K562 (cell line): ENCODE data around the gene SPRR1A. TPM values are rescaled to one million over a fixed set of nuclear protein-coding genes. Genes with fewer than 3 reads are reported as not detected.

ENCODE experiments used
- ATAC-seq: fragments of 200-7000 bp; cut with Tn5 transposase; 3 replicates; pipeline ENCODE4 v1.9.1; 2020; ENCODE audit warnings: moderate library complexity
- BruUV-seq: library from RNA; stranded (reverse); fragments of 400-500 nt; replicated peaks from 2 replicates; lab custom pipeline; 2021; lab: Mats Ljungman, UMichigan
- CTCF ChIA-PET: fragments of 300-600 bp; formaldehyde crosslinking; extraction: SDS; loops from one replicate; lab custom pipeline; 2021; ENCODE audit warnings: low intra/inter-chr PET ratio; lab: Yijun Ruan, JAX
- POLR2A ChIA-PET: fragments of 300-600, 350-650 bp; sonication (Branson Sonifier 250); formaldehyde crosslinking; extraction: SDS; loops from one replicate; lab custom pipeline; 2021; ENCODE audit warnings: antibody characterized with exemption, inconsistent platforms; lab: Yijun Ruan, JAX
- DNase-seq, 4 experiments: peaks; one replicate each; pipeline versions ENCODE4 v3.0.0 to v3.0.0-alpha.2; 2011 to 2018; ENCODE audit warnings: low spot score in 3 of 4, mixed read lengths in 3 of 4; ENCODE audit errors: extremely low read depth in 1 of 4
- FAIRE-seq: peaks from 2 replicates; lab custom pipeline; 2011; peaks lifted over from hg19 to GRCh38; lab: Jason Lieb, UNC
- H2AFZ ChIP-seq: 2 replicates; pipeline ENCODE4 v1.6.0; 2011; ENCODE audit warnings: low read depth, low read length, control low read depth, inconsistent platforms
- H3K27ac ChIP-seq: fragments of 200-600 bp; 3 replicates; pipeline ENCODE4 v1.8.0; 2011; ENCODE audit warnings: low read depth, mild to moderate bottlenecking, control low read depth, inconsistent platforms, low read length, moderate library complexity, mixed read lengths; ENCODE audit errors: extremely low read depth
- H3K27me3 ChIP-seq, 2 experiments: fragments of 300-600 bp in 1 of 2; 2 replicates in 1 of 2; 3 replicates in 1 of 2; pipeline versions ENCODE4 v1.6.0 to v1.8.0; 2011; ENCODE audit warnings: inconsistent platforms in 2 of 2, low read length in 2 of 2, mild to moderate bottlenecking in 1 of 2, mixed read lengths in 1 of 2, moderate library complexity in 1 of 2; ENCODE audit not compliant: control insufficient read depth in 2 of 2, insufficient read depth in 2 of 2
- H3K36me3 ChIP-seq: fragments of 300-600 bp; 3 replicates; pipeline ENCODE4 v1.8.0; 2011; ENCODE audit warnings: mild to moderate bottlenecking, low read length, inconsistent platforms; ENCODE audit not compliant: control insufficient read depth, insufficient read depth
- H3K4me1 ChIP-seq, 2 experiments: fragments of 200-600 bp in 1 of 2; replicated peaks in 1 of 2; 2 replicates in 1 of 2; 3 replicates in 1 of 2; pipeline versions ENCODE4 v1.5.1 to v1.8.0; 2011; ENCODE audit warnings: inconsistent platforms in 2 of 2, low read length in 2 of 2, mild to moderate bottlenecking in 1 of 2, mixed read lengths in 1 of 2, moderate library complexity in 1 of 2; ENCODE audit not compliant: control insufficient read depth in 2 of 2, insufficient read depth in 2 of 2
- H3K4me2 ChIP-seq: 2 replicates; pipeline ENCODE4 v1.6.1; 2011; ENCODE audit warnings: low read length, control low read depth, inconsistent platforms, mixed read lengths; ENCODE audit not compliant: insufficient read depth
- H3K4me3 ChIP-seq: fragments of 200-600 bp; sonication (generic), shearing (Covaris generic); 2 replicates; pipeline ENCODE4 v1.5.1; 2016; ENCODE audit warnings: control low read depth, inconsistent platforms
- H3K79me2 ChIP-seq: fragments of 200-600 bp; 3 replicates; pipeline ENCODE4 v1.8.0; 2011; ENCODE audit warnings: low read length, inconsistent platforms; ENCODE audit not compliant: control insufficient read depth, insufficient read depth
- H3K9ac ChIP-seq, 2 experiments: 2 replicates each; pipeline versions ENCODE4 v1.6.0 to v1.6.1; 2011; ENCODE audit warnings: low read depth in 2 of 2, low read length in 2 of 2, control low read depth in 1 of 2, inconsistent platforms in 1 of 2, mild to moderate bottlenecking in 1 of 2, mixed read lengths in 1 of 2; ENCODE audit not compliant: insufficient read depth in 1 of 2
- H3K9me1 ChIP-seq: one replicate; pipeline ENCODE4 v1.6.0; 2011; ENCODE audit warnings: inconsistent platforms, mild to moderate bottlenecking, low read length, moderate library complexity; ENCODE audit not compliant: control insufficient read depth, insufficient read depth
- H3K9me3 ChIP-seq: replicated peaks from 2 replicates; pipeline ENCODE4 v1.5.1; 2011; ENCODE audit warnings: low read depth, low read length, inconsistent platforms; ENCODE audit not compliant: control insufficient read depth, insufficient read depth
- H4K20me1 ChIP-seq: replicated peaks from 2 replicates; pipeline ENCODE4 v1.6.1; 2011; ENCODE audit warnings: low read length, inconsistent platforms, mixed read lengths; ENCODE audit not compliant: control insufficient read depth, insufficient read depth
- FUS ChIP-seq: fragments of 200-400 bp; formaldehyde crosslinking; optimal IDR thresholded peaks from 2 replicates; pipeline ENCODE3; 2017; ENCODE audit warnings: low read depth, low read length
- KAT8 ChIP-seq: fragments of 450-650 bp; IDR thresholded peaks from 2 replicates; pipeline ENCODE4 v1.6.1; 2016; ENCODE audit warnings: low read depth, mild to moderate bottlenecking
- RAD51 ChIP-seq: fragments of 450-650 bp; IDR thresholded peaks from 2 replicates; pipeline ENCODE4 v1.7.1; 2016; ENCODE audit warnings: low read depth, mild to moderate bottlenecking, borderline replicate concordance
- ZNF561 ChIP-seq: fragments of 450-650 bp; formaldehyde crosslinking; conservative IDR thresholded peaks from 2 replicates; pipeline ENCODE4 v1.4.0; 2020; ENCODE audit warnings: mild to moderate bottlenecking, moderate library complexity
- WGBS: fragments of 100-300 bp; shearing (Covaris generic); methylation state at CpG from one replicate; pipeline ENCODE4 v1.1.6; 2016; ENCODE audit warnings: low coverage, mixed read lengths; ENCODE audit not compliant: insufficient coverage; ENCODE audit errors: missing lambda C conversion rate; 5-methylcytosine and 5-hydroxymethylcytosine counted together
- in situ Hi-C: fragments of 300-500 bp; cut with MboI; formaldehyde crosslinking; loops from 4 replicates; pipeline ENCODE4 v1.15.0; 2018; ENCODE audit warnings: inconsistent platforms, mixed read lengths
- intact Hi-C: fragments of 100-400 bp; cut with micrococcal nuclease; formaldehyde crosslinking; loops from 2 replicates; pipeline ENCODE4 v1.14.2; 2022
- polyA plus RNA-seq, 8 experiments: library from polyadenylated mRNA; depleted of rRNA in 4 of 8; stranded (reverse) in 5 of 8; unstranded in 3 of 8; fragments of >200 nt; fragmentation: Nextera tagmentation in 2 of 8; fragmentation: Illumina TruSeq in 1 of 8; extraction: Ambion mirVana in 2 of 8; extraction: Trizol in 1 of 8; gene quantifications; 2 replicates each; pipeline versions ENCODE4 v1.2.1 to v1.2.3, GENCODE V29; 2011 to 2014; ENCODE audit warnings: inconsistent platforms in 1 of 8, missing spikeins in 1 of 8
- total RNA-seq, 7 experiments: library from RNA; depleted of rRNA in 6 of 7; stranded (reverse); fragments of >200 nt in 6 of 7; fragmentation: Illumina TruSeq in 2 of 7; extraction: Trizol in 2 of 7; gene quantifications; 2 replicates each; pipeline versions ENCODE4 v1.2.1 to v1.2.3, GENCODE V29; 2011 to 2021; ENCODE audit warnings: low replicate concordance in 1 of 7
- TF ChIP-seq, protein P1 (sequence below): sonication (generic); formaldehyde crosslinking; IDR thresholded peaks from 2 replicates; pipeline ENCODE4 v1.8.1; 2023; ENCODE audit warnings: mild to moderate bottlenecking, missing genetic modification reagents
- TF ChIP-seq, protein P2 (sequence below): fragments of 250-450 bp; sonication (Bioruptor Pico); IDR thresholded peaks from 2 replicates; pipeline ENCODE4 v1.4.0; 2020
- TF ChIP-seq, protein P3 (sequence below): fragments of 450-650 bp; IDR thresholded peaks from 2 replicates; pipeline ENCODE4 v1.6.1; 2017; ENCODE audit warnings: mild to moderate bottlenecking, moderate library complexity
- TF ChIP-seq, protein P4 (sequence below): fragments of 250-450 bp; sonication (Bioruptor Pico); IDR thresholded peaks from 2 replicates; pipeline ENCODE4 v1.6.1; 2021; ENCODE audit warnings: mild to moderate bottlenecking

The SPRR1A gene
- total and polyA plus RNA-seq, 9 of the 15 experiments (the other 6 are each of a cell fraction or from before 2014, with no cell fraction given), result not detected

DNA sequence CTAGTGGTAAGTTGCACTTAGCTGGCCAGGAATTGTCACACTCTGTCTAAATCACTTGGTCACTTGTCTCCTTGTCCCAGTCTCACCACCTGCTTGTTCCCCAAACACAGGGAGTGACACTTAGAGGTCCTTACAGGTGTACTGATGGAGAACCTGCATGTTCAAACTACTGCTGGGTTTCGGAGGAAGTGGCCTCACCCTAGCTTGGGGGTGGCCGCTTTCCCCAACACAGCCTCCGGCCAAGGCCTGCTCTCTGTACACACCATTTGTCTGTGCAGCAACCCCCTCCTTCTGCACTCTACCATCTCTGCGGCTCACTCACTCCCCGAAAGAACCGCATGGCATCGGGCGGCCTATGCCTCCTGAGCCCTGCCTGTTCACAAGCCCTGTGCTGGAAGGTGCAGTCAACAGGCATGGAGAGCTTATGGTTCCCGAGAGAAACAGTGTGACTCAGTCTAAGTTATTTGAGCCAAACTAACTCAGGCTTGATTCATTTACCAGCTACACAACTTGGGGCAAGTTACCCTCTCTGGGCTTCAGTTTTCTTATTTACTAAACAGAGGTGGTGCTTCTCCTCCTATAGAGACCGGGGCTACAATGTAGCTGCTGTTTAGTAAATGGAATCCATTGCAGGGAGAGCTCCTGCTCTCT, 24.0 kb upstream of the SPRR1A start:
- ChIA-PET CTCF (interaction anchor here (1.0 to 2.2 kb wide), 3 partner anchors 89 to 263 kb away, joined by 3 to 15 read pairs (median 3); no protein-coding TSS in a partner anchor), POLR2A (interaction anchor here (0.8 kb wide), 1 partner anchor 233 kb away, joined by 4 read pairs; no protein-coding TSS in a partner anchor)
- Histone ChIP-seq H3K79me2 (no peaks in the 10 kb centered on the region), H3K4me2 (no peak overlapping the region), H3K4me1 (no peaks in the 10 kb centered on the region), H3K4me3 (no peak overlapping the region), H3K27ac (no peak overlapping the region), H3K9ac (no peak overlapping the region), H4K20me1 (no peaks in the 10 kb centered on the region)
- intact Hi-C loops, result loop anchor here (2.0 to 5.0 kb wide), 3 partner anchors 73 to 263 kb away; no protein-coding TSS in a partner anchor
- in situ Hi-C loops, result loop anchor here (25.0 kb wide), 1 partner anchor 227 kb away; no protein-coding TSS in a partner anchor
- ATAC-seq (no peak), FAIRE-seq (no peak), DNase-seq (no peak)
- no TSS peak for BruUV-seq
- 3% methylated on average over 10 of the region's 10 CpGs for WGBS
- TF ChIP-seq, protein P1, sequence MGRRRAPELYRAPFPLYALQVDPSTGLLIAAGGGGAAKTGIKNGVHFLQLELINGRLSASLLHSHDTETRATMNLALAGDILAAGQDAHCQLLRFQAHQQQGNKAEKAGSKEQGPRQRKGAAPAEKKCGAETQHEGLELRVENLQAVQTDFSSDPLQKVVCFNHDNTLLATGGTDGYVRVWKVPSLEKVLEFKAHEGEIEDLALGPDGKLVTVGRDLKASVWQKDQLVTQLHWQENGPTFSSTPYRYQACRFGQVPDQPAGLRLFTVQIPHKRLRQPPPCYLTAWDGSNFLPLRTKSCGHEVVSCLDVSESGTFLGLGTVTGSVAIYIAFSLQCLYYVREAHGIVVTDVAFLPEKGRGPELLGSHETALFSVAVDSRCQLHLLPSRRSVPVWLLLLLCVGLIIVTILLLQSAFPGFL (CRISPR knock-in tag), result no peak
- TF ChIP-seq, protein P2, sequence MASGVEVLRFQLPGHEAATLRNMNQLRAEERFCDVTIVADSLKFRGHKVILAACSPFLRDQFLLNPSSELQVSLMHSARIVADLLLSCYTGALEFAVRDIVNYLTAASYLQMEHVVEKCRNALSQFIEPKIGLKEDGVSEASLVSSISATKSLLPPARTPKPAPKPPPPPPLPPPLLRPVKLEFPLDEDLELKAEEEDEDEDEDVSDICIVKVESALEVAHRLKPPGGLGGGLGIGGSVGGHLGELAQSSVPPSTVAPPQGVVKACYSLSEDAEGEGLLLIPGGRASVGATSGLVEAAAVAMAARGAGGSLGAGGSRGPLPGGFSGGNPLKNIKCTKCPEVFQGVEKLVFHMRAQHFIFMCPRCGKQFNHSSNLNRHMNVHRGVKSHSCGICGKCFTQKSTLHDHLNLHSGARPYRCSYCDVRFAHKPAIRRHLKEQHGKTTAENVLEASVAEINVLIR (CRISPR knock-in tag), result no peak
- TF ChIP-seq FUS (no peak), ZNF561 (no peak), KAT8 (no peak), RAD51 (no peak)
- TF ChIP-seq, protein P3, sequence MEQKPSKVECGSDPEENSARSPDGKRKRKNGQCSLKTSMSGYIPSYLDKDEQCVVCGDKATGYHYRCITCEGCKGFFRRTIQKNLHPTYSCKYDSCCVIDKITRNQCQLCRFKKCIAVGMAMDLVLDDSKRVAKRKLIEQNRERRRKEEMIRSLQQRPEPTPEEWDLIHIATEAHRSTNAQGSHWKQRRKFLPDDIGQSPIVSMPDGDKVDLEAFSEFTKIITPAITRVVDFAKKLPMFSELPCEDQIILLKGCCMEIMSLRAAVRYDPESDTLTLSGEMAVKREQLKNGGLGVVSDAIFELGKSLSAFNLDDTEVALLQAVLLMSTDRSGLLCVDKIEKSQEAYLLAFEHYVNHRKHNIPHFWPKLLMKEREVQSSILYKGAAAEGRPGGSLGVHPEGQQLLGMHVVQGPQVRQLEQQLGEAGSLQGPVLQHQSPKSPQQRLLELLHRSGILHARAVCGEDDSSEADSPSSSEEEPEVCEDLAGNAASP, result no peak
- TF ChIP-seq, protein P4, sequence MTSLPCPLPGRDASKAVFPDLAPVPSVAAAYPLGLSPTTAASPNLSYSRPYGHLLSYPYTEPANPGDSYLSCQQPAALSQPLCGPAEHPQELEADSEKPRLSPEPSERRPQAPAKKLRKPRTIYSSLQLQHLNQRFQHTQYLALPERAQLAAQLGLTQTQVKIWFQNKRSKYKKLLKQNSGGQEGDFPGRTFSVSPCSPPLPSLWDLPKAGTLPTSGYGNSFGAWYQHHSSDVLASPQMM (CRISPR knock-in tag), result no peak
- TF ChIP-seq, all 486 proteins: peak for 0
- Histone ChIP-seq H3K9me1 (no peaks in the 10 kb centered on the region), H3K36me3 (no peaks in the 10 kb centered on the region), H3K9me3 (no peaks in the 10 kb centered on the region), H3K27me3 (peaks cover 7 to 24% of the 10 kb centered on the region in 2 experiments; a peak in 4 of 5 replicates), H2AFZ (no peak overlapping the region)
